Globus pallidus (tissue), 1 donor: ENCODE results near the gene RPL5.

Experiments used
- DNase-seq: peaks from one replicate; pipeline ENCODE4 v3.0.0-alpha.2; 2015; ENCODE audit warnings: low spot score

The RPL5 gene

DNA sequence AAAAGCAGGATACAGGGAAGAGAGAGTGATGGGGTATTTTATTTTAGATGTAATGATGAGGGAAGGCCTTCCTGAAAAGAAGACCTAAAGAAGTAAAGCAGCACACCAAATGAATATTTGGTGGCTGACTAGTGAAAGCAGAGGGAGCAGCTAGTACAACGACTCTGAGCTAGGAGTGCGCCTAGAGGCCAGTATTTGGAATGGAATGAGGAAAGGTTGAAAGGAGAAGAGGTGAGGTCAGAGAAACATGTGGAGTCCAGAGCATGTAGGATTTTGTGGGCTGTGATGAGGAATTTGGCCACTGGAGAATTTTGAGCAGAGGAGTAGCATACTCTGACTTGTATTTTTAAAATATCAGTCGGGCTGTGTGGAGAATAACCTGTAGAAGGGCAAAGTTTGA is 11.8 kb upstream of the RPL5 start:
- DNase-seq = no peak

DNA sequence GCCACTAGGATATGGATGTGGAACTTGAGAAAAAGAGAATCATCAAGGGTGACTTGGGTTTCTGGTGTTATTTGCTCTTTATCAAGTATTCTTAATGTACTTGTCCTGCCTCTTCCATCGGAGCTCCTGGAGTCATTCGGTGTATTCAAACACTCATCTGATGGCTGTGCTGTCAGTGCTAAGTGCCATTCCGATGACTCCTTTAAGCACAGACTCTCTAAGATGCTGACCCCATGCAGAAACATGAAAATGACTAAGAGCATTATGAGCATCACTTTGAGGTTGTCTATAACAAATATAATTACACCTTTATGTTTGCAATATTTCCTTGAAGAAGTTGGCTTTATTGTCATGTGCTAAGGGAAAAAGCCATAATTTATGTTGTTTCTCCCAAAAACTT is 11.3 kb upstream of the RPL5 start:
- no peak for DNase-seq

- DNase-seq = no peak
Measured at GRCh38 chr1:92822879-92823278, 9.0 kb upstream of the RPL5 start.

GRCh38 chr1:92826792-92827191 is 5.0 kb upstream of the RPL5 start:
- DNase-seq = no peak

DNA sequence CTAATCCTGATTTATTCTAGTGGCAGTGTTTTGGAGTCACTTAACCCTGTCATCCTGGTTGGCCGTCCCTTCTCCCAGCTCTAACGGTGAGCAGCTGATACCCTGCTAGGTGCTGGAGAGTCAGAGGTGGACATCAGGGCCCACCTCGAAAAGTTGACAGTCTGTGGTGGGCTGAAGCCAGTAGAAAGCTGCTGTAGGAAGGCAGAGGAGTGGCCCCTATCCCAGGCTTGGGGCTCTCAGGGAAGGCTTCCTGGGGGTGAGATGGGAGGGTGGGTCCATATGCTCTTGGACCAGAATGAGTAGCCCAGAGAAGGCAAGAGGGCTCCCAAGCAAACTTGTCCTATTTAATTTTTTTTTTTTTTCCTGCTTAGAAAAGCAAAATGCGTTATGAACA is 475 bp upstream of the RPL5 start:
- no peak for DNase-seq

- no peak for DNase-seq
Measured at GRCh38 chr1:92832537-92833114, 786 bp downstream of the RPL5 start.

DNA sequence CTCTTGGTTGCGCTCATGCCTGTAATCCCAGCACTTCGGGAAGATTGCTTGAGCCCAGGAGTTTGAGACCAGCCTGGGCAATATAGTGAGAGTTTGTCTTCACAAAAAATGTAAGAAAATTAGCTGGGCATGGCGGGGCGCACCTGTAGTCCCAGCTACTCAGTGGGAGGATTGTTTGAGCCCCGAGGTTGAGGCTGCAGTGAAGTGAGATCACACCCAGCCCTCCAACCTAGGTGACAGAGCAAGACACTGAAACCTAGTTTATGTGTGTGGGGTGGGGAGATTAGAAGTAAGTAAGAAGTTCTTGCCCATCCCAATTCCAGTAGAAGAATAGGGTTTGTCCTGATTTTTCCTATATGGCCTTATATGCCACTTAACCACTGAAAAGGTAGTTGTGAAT is 2.0 kb downstream of the RPL5 start:
- DNase-seq = no peak

GRCh38 chr1:92834617-92835016 is 2.8 kb downstream of the RPL5 start:
- DNase-seq = no peak

DNA sequence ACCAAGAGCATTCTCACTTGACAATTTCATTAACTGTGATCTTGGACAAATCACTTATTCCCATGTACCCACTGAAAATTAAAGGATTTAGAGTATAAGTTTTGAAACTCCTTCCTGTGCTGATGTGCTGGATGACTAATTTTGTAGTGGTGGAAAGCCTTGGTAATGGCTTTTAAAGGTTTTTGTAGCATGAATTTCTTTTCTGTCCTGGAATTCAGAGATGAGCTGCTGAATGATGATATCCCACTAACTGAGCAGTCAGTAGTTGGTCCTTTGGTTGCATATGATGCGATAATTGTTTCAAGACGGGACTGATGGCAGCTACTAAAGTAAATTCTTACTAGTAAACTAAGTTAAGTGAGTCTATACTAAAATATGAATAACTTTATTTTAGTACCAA is 5.2 kb downstream of the RPL5 start:
- DNase-seq = no peak

- DNase-seq = no peak
Measured at GRCh38 chr1:92838519-92838918, 6.7 kb downstream of the RPL5 start.

DNA sequence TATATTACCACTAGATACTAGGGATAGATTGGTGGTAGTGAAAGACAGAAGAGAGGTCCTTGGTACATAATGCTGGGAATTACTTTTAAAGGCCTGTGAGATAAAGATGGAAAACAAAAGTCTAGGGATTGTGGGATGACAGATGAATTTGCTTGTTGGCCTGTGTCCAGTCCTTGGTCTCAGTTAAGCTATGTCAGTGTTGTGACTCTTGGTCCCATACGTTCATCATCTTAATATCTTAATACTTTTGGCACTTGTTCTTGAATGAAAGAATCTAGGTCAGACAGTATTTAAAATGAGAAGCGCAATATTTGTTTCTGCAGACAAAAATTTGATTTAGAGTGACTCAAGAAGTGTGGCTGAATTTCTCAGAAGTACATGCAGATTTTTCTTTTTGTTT is 7.6 kb downstream of the RPL5 start:
- no peak for DNase-seq

GRCh38 chr1:92840600-92840999 is 8.8 kb downstream of the RPL5 start:
- no peak for DNase-seq

GRCh38 chr1:92842082-92843045 is 10.5 kb downstream of the RPL5 start:
- no peak for DNase-seq

GRCh38 chr1:92843046-92843423 is 11.2 kb downstream of the RPL5 start:
- no peak for DNase-seq

DNA sequence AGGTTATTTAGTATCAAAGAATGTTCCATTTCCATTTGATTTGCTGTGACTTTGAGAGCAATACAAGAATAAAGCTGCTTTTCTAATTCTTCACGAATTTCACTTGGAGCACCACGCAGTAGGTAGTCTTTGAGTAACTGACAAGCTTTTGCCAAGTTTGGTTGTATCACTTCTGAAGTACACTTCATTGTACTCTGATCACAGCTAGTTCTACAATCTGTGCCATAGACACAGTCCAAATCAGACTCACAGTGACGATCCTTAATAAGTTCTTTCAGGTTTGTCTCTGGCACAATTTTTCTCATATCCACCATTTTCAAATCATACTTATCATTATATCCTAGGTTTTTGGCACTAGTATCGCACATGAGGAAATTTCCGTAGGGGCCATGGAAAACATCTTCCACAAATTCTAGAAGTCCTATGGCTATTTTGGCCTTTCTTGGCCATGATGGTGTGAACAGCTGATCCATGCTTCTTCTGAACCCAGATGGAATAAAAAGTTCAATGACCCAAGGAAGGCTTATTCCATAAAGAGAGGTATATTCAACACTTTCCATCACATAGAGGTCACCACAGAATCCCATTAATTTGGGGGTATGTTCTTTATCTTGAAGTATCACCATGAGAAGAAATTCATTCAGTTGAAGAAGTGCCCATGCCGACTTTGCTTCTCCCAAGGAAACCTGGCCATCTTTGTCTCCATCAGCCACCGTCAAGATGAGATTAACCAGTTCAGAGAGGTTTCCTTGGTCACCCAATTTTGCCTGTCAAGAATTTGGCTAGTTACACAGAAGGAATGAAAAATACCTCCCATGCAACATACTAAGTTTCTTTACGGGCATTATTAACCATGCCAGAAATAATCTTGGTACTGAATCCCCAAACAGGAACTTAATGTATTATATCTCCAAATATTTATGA is 11.9 kb downstream of the RPL5 start:
- no peak for DNase-seq

- no peak for DNase-seq
Measured at GRCh38 chr1:92844439-92844838, 12.6 kb downstream of the RPL5 start.

DNA sequence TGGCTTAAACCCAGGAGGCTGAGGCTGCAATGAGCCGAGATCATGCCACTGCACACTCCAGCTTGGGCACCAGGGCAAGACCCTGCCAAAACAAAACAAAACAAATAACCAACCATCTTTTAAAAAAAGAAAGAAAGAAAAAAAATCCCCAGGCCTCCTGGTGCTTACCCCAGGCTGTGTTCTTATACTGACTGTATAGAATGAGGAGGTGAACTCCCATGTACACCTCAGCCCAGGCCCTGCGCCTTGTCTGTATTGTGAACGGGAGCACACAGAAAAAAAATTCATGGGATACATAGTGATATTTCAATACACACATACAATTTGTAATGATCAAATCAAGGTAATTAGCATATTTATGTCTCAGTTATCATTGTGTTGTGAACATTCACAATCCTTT is 14.1 kb downstream of the RPL5 start:
- no peak for DNase-seq

DNA sequence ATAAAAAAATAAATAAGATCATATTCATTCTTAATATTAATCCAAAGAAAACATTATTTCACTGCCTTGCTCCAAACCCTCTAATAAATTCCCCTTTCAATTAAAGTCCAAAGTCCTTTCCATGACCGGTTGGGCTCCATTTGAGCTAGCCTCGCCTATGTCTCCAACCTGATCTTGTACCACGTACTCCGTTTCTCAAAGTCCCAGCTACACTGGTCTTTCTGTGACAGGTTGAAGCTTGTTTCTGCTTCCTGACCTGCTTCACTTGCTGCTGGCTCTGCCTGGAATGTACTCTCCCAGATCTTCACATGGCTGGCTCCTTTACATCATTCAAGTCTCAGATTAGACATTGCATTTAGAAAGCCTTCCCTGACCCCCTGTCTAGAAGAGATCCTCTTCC is 16.4 kb downstream of the RPL5 start:
- DNase-seq = no peak

DNA sequence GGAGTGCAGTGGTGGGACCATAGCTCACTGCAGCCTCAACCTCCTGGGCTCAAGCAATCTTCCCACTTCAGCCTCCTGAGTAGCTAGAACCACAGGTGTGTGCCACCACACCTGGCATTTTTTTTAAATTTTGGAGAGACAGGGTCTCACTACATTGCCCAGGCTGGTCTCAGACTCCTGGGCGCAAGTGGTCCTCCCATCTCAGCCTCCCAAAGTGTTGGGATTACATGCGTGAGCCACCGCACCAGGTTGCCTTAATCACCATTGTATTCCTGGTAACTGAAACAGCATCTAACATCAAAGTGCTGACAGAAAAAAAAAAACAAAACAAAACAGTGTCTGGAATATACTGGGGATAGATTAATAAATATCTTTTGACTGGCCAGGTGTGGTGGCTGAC is 18.2 kb downstream of the RPL5 start:
- no peak for DNase-seq

DNA sequence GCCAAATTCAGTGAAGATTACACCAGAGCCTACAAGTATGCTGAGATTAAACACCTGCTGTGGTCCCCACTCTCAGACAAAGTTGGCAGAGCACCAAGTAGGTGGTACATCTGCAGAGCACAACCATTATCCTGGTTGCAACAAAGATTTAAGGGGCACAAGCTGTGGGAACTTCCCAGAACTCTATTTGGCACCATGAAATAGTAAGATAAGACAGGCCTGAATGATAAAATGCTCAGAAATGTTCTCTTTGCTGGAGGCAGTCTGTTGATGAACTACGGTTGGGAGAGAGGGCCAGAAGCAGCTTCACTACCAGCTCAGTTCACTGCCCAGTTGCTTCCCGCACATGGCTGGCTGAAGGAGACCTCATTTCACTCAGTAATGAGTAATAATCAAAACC is 19.9 kb downstream of the RPL5 start:
- no peak for DNase-seq

- no peak for DNase-seq
Measured at GRCh38 chr1:92853299-92853698, 21.5 kb downstream of the RPL5 start.

GRCh38 chr1:92854101-92854785 is 22.4 kb downstream of the RPL5 start:
- DNase-seq = no peak
